H1 (cell line): Measurements from ENCODE around the gene FOXL3.

Source experiments
- CREB1 ChIP-seq: IDR thresholded peaks from 2 replicates; pipeline ENCODE4 v1.6.1; 2012; ENCODE audit warnings: inconsistent platforms
- CTCF ChIP-seq, 3 experiments: IDR thresholded peaks; 1 replicate in 2 of 3; 2 replicates in 1 of 3; pipeline versions ENCODE4 v1.5.1 to v1.6.1; 2011; ENCODE audit warnings: low read length in 3 of 3, mild to moderate bottlenecking in 3 of 3, inconsistent platforms in 2 of 3, low read depth in 1 of 3, moderate library complexity in 1 of 3; ENCODE audit not compliant: insufficient read depth in 1 of 3; ENCODE audit errors: control extremely low read depth in 1 of 3
- EP300 ChIP-seq, 2 experiments: IDR thresholded peaks; 1 replicate in 1 of 2; 2 replicates in 1 of 2; pipeline ENCODE4 v1.6.1; 2011 to 2012; ENCODE audit warnings: low read depth in 2 of 2, low read length in 2 of 2, mild to moderate bottlenecking in 2 of 2, borderline replicate concordance in 1 of 2, inconsistent platforms in 1 of 2, moderate library complexity in 1 of 2
- HDAC6 ChIP-seq: IDR thresholded peaks from one replicate; pipeline ENCODE4 v1.7.1; 2012; ENCODE audit warnings: low read depth, mild to moderate bottlenecking, inconsistent platforms, low read length, moderate library complexity
- POLR2A ChIP-seq, 2 experiments: IDR thresholded peaks; 1 replicate in 1 of 2; 2 replicates in 1 of 2; pipeline ENCODE4 v1.6.1; 2011; ENCODE audit warnings: low read depth in 2 of 2, low read length in 2 of 2, mild to moderate bottlenecking in 2 of 2; ENCODE audit errors: control extremely low read depth in 1 of 2
- RAD21 ChIP-seq, 2 experiments: IDR thresholded peaks in 1 of 2; conservative IDR thresholded peaks in 1 of 2; 2 replicates each; pipeline ENCODE4 v1.6.1; 2011; ENCODE audit warnings: low read depth in 2 of 2, low read length in 2 of 2, improper control_type of control experiment in 1 of 2, inconsistent platforms in 1 of 2, mild to moderate bottlenecking in 1 of 2, moderate library complexity in 1 of 2
- RNF2 ChIP-seq: fragments of 200-900, 300-1000 bp; sonication (generic); IDR thresholded peaks from 2 replicates; pipeline ENCODE4 v1.7.1; 2016; ENCODE audit warnings: borderline replicate concordance, low read depth, mild to moderate bottlenecking, antibody characterized with exemption, low read length; ENCODE audit not compliant: poor library complexity, severe bottlenecking; ENCODE audit errors: missing control alignments
- SP1 ChIP-seq: IDR thresholded peaks from 2 replicates; pipeline ENCODE4 v1.6.1; 2011; ENCODE audit warnings: low read depth, low read length

- TF ChIP-seq CTCF (IDR thresholded peaks at IDR 0.05; ENCODE audit: control extremely low read depth in 1 of 3, insufficient read depth in 1 of 3, low read depth in 1 of 3, low read length in 3 of 3), result no peak
- no peak for TF ChIP-seq POLR2A (IDR thresholded peaks at IDR 0.05; ENCODE audit: control extremely low read depth in 1 of 2, low read depth in 2 of 2, low read length in 2 of 2)
- no peak for TF ChIP-seq EP300 (IDR thresholded peaks at IDR 0.05; ENCODE audit: borderline replicate concordance in 1 of 2, low read depth in 2 of 2, low read length in 2 of 2)
- TF ChIP-seq RAD21 (IDR thresholded peaks at IDR 0.05 in 1 of 2, conservative IDR thresholded peaks at IDR 0.05 in 1 of 2; ENCODE audit: low read depth in 2 of 2, low read length in 2 of 2), result no peak
- TF ChIP-seq HDAC6, result no peak
- no peak for TF ChIP-seq RNF2
- TF ChIP-seq CREB1, result no peak
- no peak for TF ChIP-seq SP1
Measured at GRCh38 chr7:280461-280860, 9.5 kb upstream of the FOXL3 start.
